ENCODE measurements around the gene PSMD8.
"Not testable (repeated sequence)": the region's sequence is repeated elsewhere in the genome, so short reads cannot be mapped to it uniquely, and the experiment has no call there.

Gene PSMD8

DNA sequence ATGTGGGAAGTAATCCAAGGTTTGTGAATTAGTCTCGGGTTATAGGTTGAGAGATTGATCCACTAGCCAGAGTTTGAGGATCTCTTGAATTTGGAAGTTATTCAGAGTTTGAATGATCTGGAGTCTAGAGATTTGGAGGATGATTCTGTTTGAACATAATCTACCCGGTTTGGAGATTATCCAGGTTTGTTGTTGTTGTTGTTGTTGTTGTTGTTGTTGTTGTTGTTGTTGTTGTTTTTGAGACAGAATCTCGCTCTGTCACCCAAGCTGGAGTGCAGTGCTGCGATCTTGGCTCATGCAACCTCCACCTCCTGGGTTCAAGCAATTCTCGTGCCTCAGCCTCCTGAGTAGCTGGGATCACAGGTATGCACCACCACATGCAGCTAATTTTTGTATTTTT, 37.5 kb downstream of the PSMD8 start:
- DNase-seq = not testable (repeated sequence)

DNA sequence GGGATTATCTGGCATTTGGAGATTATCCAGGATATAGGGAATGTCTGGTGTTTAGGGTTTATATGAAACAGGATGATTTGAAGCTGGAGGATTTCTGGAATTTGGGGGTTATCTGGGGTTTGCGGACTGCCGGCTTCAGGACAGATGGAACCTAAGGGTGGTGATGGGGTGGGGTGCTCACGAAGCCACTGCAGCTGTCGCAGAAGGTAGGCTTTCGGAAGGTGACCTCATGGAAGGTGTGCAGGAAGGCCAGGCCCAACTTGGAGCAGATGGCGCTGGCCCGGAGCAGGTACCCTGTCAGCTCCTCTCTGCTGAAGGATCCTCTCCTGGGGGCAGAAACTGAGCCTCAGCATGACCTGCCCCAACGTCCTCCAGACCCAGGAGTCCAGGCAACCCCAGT, 38.1 kb downstream of the PSMD8 start:
- DNase-seq = no peak

DNA sequence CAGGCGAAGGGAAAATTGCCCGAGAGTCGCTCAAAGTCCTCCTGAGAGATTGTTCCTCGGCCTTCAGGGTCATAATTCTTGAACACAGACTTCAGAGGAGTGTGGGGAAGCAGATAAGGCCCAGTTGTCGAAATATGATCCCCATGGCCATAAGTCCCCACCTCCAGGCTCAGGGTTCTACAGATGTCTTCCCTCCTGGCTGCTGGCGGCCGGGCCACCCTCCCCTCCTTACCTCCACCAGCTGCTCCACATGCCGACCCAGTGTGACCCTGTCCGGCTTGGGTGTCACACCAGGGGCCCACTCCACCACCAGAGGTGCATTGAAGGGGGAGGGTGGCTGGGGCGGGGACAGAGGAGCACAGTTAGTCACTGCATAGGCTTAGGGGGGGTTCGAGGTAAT, 38.6 kb downstream of the PSMD8 start:
- DNase-seq = no peak

DNA sequence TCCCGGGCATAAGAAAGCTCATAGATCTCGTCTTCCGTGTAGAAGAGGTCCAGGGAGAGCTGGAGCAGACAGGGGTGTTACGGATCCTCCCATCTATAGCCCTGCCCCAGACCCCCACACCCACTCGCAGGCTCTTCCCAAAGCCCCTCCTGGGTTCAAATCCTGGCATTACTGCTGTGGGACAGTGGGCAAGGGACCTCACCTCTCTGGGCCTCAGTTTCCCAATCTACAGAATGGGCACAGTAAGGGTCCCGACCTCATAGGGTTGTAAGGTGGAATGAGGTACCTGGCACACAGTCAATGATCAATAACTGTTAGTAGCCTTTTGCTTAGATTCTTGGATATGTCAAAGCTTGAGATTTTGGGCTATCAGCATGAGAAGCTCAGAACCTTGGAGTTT, 39.0 kb downstream of the PSMD8 start:
- no peak for DNase-seq

DNA sequence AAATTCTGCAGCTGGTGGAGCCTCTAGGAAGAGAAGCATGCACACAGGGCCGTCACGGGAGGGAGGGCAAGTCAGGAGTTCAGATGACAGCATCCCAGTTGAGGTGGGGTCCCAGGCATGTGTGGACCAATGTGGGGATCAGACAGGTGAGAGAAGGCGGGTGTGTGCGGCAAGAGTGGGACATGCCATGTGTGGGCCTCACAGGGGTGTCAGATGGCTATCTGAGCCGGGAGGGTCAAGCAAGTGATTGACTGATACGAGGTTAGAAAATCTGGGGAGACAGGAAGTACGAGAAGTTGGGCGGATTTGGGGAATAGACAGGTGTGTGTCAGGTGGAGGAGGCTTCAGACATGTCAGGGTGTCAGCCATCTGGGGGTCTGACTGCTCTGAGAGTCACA, 42.8 kb downstream of the PSMD8 start:
- DNase-seq = no peak

DNA sequence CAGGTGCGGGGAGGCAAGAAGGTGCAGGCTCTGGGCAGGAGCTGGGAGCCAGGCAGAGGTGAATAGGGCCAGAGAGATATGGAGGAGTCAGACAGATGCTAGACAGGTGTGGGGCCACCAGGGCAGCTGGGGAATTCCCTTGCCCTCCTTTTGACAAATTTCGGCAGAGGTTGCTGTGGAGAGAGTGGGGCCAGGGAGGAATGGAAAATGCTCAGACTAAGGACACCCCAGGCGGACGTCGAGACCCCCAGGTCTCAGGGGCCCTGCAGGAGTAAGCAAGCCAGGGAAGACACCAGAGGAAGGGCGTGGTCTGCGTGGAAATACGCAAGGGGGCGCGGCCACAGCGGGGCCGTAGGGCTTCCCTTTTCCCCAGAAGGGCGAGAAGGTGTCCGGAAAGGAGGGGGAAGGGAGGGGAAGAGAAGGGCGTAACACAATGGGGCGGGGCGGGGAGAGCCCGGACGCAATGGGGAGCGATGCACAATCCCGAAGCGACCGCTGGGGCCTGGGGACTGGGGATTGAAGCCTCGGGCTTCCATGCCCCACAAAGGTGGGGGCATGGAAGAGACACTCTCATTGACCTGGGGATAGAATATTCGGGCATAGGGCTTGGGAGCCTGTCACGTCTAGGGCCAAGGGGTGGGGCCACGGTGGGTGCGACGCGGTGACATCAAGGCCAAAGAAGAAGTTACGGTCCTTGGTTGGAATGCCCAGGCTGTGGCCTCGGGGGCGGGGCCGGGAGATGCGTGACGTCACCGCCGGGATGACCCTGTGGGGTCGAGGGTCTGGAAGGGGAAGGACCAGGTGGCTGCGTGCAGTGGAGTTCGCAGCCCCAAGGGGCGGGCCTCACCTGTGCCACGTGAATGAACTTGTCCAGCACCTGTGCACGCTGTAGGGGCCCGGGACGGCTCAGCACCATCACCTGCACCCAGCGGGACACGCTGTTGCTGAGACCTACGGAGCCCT, 43.5 kb downstream of the PSMD8 start:
- peak in 4 of 5 experiments; percentile 31 to 82 (median 42) for DNase-seq

DNA sequence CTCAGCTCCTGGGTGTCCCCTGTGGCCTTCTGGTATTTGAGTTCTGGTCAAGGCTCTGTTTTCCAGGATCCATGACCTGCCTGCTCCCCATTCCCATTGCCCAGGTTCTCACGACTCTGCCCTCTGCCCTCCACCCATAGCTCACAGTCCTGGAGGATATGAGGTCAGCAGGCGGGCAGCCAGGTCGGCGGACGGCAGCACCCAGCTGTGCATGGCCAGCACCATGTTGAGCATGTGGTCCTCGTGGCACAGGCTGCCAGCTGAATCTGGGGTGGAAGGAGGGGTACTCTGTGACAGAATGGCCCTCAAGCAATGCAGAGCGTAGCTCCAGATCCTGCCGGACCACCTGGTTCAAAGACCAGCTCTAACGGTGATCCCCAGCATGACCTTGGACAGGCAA, 46.6 kb downstream of the PSMD8 start:
- DNase-seq = no peak

DNA sequence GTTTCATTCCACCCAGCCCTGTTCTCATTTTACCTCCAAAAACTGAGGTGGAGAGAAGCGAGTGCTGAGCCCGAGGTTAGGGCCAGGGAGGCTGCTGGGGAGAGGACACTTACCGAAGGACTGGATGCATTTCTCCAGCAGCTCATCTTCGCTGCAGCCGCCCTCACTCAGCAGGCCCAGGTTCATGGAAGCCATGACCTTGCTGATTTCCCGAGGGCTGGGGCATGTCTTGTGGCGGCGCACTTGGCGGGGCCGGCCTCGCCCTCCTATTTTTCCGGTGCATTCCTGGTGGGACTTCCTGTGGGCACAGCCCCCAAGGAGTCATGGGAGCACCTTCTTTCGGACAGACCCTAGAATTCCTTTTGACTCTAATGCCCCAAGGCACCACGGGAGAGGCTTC, 47.5 kb downstream of the PSMD8 start:
- DNase-seq = no peak

DNA sequence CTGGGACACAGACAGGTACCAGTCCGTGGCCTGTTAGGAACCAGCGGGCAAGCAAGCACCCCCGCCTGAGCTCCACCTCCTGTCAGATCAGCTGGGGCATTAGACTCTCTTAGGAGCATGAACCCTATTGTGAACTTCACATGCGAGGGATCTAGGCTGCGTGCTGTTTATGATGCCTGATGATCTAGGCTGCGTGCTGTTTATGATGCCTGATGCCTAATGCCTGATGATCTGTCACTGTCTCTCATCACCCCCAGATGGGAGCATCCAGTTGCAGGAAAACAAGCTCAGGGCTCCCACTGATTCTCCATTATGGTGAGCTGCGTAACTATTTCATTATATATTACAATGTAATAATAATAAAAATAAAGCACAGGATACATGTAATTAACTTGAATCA, 48.1 kb downstream of the PSMD8 start:
- DNase-seq = no peak

DNA sequence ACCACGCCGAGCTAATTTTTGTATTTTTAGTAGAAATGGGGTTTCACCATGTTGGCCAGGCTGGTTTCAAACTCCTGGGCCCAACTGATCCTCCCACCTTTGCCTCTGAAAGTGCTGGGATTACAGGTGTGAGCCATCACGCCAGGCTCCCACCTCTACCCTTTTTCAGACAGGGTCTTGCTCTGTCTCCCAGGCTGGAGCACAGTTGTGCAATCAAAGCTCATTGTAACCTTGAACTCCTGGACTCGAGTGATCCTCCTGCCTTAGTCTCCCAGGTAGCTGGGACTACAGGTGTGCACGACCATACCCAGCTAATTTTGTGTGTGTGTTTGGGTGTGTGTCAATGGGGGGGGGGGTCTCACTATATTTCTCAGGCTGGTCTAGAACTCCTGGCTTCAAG, 49.9 kb downstream of the PSMD8 start:
- DNase-seq = no peak

DNA sequence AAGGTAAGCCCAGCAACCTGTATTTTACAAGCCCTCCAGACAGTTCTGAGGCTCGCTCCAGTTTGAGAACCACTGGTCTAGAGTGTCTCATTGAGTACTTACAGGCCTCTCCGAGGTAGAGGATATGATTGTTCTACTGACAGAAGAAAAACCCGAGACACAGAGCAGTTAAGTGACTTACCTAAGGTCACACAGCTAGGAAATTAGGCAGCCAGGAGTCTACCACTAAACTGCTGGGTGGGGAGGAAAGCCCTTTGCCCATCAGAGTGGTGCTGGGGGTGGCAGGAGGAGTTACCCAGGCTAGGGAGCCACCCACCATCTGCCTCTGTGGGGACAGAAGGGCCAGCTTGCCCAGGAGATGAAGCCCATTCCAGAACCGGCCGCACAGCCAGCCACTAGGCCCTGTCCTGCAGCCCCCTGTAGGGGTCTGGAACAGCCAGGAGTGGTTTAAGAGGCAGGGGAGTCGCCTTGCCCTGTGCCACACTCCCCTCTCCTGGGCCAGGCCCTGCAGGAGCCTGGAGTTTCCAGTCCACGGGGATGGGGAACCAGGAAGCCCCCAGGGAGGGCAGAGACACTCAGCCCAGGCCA, 50.9 kb downstream of the PSMD8 start:
- peak in 1 of 5 experiments; percentile 28 for DNase-seq

DNA sequence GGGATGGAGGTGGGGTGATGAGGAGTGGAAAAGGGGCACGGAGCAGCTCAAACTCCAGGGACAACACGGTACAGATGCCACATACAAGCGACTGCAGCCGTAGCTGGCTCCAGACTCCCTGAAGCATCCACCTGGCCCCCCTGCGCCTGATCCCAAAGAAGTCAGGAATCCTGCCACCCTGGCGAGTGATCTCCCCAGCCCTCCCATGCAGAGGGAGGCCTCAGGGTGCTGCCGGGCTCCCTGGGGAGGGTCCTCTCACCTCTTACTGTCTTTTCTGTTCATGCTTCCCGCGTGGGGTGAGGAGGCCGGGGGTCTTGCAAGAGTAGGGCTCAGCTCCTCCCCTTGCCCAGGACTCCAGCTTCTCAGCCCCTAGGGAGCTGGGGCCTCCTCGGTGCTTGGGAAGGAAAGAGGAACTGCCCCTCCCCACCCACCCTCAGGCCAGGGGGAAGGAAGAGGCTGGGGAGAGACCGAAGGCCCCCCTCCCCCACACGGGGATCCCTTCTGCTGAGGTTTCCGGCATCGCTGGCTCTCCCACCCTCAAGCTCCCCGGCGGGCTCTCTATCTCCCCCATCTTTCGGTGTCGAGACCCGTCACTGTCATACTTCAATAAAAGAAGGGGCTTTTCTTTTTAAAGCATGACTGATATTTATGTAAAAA, 51.6 kb downstream of the PSMD8 start, which contains the start of gene RASGRP4:
Gene RASGRP4 (minus strand): TSS at position 410 of the 657 bp plus-strand sequence. CDS start 128 bp downstream, at position 282.
- peak in 3 of 5 experiments; percentile 39 to 87 (median 46) for DNase-seq

DNA sequence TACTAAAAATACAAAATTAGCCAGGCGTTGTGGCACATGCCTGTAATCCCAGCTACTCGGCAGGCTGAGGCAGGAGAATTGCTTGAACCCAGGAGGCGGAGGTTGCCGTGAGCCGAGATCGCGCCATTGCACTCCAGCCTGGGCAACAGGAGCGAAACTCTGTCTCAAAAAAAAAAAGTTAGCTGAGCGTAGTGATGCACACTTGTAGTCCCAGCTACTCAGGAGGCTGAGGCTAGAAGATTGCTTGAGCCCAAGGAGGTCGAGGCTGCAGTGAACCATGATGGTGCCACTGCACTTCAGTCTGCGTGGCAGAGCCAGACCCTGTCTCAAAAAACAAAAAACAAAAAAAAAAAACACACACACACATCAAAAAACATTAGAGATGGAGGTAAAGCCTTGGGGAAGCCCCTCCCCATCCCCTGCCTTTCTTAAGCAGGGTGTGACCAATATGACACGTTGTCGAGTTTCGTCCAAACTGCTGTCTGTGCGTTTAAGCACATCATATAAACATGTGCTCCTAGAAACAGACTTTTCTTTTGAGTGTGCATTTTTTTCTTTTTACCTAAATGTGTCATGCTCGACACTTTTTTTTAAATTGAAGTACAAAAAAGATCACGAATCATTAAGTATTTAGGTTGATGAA, 52.8 kb downstream of the PSMD8 start:
- DNase-seq = peak in 2 of 5 experiments; percentile 47 to 96

DNA sequence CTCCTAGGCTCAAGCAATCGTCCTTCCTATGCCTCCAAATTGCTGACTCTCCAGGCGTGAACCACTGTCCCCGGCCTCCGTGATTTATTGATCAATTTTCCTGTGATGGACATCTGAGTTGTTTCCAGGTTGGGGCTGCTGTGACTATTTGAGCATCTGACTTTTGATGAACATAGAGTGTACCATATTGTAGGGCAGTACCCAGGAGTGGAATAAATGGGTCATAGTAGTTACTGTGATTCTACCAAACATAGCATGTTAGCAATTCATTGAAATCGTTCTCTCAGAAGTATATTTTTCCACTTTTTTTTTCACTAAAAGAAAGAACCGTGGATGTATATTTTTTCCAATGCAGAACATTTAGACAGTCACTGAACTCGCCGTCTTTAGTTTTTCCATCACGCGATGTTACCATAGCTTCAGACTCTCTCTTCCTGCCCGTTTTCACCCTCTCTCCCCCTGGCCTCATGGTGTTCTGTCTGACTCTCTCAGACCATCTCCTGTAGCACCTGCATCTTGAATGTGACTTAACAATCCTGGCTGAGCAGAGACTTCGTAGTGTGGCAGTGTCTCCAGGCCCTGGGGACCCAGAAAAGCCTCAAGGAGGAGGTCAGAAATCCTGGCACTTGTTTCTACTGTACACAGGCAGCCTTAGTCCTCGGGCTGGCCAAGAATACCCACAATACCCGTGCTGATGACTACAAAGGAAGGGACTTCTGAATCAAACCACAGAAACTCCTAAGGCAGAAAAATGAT, 54.9 kb downstream of the PSMD8 start:
- peak in 1 of 5 experiments; percentile 77 for DNase-seq

DNA sequence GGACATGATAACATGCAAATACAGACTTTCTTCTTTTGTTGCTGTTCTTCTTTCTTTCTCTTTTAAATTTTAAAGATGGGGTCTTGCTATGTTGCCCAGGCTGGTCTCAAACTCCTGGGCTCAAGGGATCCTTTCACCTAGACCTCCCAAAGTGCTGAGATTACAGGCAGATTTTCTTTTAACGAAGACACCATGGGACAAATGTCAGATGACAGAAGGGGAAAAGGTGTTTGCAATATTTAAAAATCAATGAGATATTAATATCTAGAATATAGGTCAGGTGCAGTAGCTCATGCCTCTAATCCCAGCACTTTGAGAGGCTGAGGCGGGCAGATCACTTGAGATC, 55.4 kb downstream of the PSMD8 start:
- DNase-seq = no peak

DNA sequence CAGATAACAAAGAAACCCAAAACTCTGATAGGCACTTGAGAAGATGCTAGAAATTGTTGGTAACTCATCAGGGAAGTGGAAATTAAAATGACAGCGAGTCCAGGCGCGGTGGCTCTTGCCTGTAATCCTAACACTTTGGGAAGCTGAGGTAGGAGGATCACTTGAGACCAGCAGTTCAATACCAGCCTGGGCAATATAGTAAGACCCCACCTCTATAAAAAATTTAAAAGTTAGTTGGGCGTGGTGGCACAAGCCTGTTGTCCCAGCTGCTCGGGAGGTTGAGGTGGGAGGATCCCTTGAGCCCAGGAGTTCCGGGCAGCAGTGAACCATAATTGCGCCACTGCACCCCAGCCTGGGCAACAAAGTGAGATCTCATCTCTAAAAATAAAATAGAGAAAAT, 56.6 kb downstream of the PSMD8 start:
- no peak for DNase-seq

DNA sequence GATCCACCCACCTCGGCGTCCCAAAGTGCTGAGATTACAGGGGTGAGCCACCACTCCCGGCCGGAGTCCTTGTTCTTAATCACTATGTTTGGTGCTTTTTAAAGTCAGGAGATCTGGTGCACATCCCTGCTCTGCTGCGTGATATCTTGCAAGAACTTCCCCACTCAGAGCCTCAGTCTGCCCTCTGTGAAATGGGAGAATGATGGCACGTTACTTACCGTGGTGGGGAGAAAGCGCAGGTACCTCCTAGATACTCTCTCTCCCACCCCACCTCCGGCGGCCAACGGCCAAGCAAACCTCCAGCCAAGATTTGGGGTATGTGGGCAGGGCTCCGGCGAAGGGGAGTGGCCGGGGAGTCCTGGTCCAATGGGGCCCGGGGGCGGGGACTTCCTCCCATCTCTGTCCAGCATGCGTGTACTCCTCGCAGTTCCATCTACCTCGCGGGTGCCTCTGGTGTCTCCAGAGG, 58.9 kb downstream of the PSMD8 start, which contains the start of gene RYR1:
Gene RYR1 (plus strand): TSS at position 424 of the 466 bp plus-strand sequence. CDS start 139 bp downstream, outside the sequence.
- peak in 3 of 5 experiments; percentile 38 to 80 (median 49) for DNase-seq

All from T-helper 2 cell (primary cell).